ENCODE measurements around the gene SDHAF2. TPM values are rescaled to one million over a fixed set of nuclear protein-coding genes. Genes with fewer than 3 reads are reported as not detected.

Gene SDHAF2
- total and polyA plus RNA-seq, 2 of the 13 experiments (the other 11 are each of a cell fraction or from before 2014, with no cell fraction given), result 44.2 to 70.4 TPM

GRCh38 chr11:61429691-61430582 is at the start of gene SDHAF2, which contains the start of gene CPSF7 (continued):
- TF ChIP-seq SP1 (IDR thresholded peaks at IDR 0.05), result no peak
- peak; percentile 52; the same call in 1 of the 2 replicates for TF ChIP-seq SP1 (CRISPR knock-in tag; IDR thresholded peaks at IDR 0.05)
- no peak for TF ChIP-seq SUZ12 (IDR thresholded peaks at IDR 0.05; ENCODE audit: low read depth, low read length)
- TF ChIP-seq RBAK (CRISPR knock-in tag; IDR thresholded peaks at IDR 0.05), result no peak
- TF ChIP-seq, protein P1, sequence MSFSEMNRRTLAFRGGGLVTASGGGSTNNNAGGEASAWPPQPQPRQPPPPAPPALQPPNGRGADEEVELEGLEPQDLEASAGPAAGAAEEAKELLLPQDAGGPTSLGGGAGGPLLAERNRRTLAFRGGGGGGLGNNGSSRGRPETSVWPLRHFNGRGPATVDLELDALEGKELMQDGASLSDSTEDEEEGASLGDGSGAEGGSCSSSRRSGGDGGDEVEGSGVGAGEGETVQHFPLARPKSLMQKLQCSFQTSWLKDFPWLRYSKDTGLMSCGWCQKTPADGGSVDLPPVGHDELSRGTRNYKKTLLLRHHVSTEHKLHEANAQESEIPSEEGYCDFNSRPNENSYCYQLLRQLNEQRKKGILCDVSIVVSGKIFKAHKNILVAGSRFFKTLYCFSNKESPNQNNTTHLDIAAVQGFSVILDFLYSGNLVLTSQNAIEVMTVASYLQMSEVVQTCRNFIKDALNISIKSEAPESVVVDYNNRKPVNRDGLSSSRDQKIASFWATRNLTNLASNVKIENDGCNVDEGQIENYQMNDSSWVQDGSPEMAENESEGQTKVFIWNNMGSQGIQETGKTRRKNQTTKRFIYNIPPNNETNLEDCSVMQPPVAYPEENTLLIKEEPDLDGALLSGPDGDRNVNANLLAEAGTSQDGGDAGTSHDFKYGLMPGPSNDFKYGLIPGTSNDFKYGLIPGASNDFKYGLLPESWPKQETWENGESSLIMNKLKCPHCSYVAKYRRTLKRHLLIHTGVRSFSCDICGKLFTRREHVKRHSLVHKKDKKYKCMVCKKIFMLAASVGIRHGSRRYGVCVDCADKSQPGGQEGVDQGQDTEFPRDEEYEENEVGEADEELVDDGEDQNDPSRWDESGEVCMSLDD (CRISPR knock-in tag; IDR thresholded peaks at IDR 0.05; ENCODE audit: borderline replicate concordance), result 0 out of 2 replicates have a peak, but pooled peaks have one; percentile 40
- TF ChIP-seq SMAD3 (CRISPR knock-in tag; IDR thresholded peaks at IDR 0.05), result no peak; the same call in 1 of the 2 replicates
- TF ChIP-seq GFI1 (CRISPR knock-in tag; IDR thresholded peaks at IDR 0.05; ENCODE audit: borderline replicate concordance), result peak; percentile 38; the same call in 1 of the 2 replicates
- TF ChIP-seq ZNF33A (CRISPR knock-in tag; IDR thresholded peaks at IDR 0.05; ENCODE audit: borderline replicate concordance), result peak; percentile 98
- TF ChIP-seq CCAR2 (optimal IDR thresholded peaks at IDR 0.05; ENCODE audit: low read depth, low read length), result no peak
- TF ChIP-seq MEIS1 (CRISPR knock-in tag; IDR thresholded peaks at IDR 0.05; ENCODE audit: borderline replicate concordance), result no peak
- peak; percentile 88 for TF ChIP-seq SP4 (CRISPR knock-in tag; IDR thresholded peaks at IDR 0.05)
- no peak for TF ChIP-seq ADNP (CRISPR knock-in tag; IDR thresholded peaks at IDR 0.05)
- no peak for TF ChIP-seq ZNF292 (CRISPR knock-in tag; IDR thresholded peaks at IDR 0.05; ENCODE audit: borderline replicate concordance, low read depth)
- TF ChIP-seq JUNB (CRISPR knock-in tag; IDR thresholded peaks at IDR 0.05; ENCODE audit: borderline replicate concordance), result no peak; the same call in 1 of the 2 replicates
- no peak; the same call in none of the 2 replicates for TF ChIP-seq ZBTB38 (CRISPR knock-in tag; IDR thresholded peaks at IDR 0.05)
- peak; percentile 49; the same call in 1 of the 2 replicates for TF ChIP-seq RFXAP (CRISPR knock-in tag; IDR thresholded peaks at IDR 0.05; ENCODE audit: borderline replicate concordance)
- 0 out of 2 replicates have a peak, but pooled peaks have one; percentile 25 for TF ChIP-seq KDM3A (CRISPR knock-in tag; IDR thresholded peaks at IDR 0.05; ENCODE audit: low read depth)
- TF ChIP-seq, protein P2, sequence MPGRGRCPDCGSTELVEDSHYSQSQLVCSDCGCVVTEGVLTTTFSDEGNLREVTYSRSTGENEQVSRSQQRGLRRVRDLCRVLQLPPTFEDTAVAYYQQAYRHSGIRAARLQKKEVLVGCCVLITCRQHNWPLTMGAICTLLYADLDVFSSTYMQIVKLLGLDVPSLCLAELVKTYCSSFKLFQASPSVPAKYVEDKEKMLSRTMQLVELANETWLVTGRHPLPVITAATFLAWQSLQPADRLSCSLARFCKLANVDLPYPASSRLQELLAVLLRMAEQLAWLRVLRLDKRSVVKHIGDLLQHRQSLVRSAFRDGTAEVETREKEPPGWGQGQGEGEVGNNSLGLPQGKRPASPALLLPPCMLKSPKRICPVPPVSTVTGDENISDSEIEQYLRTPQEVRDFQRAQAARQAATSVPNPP (CRISPR knock-in tag; IDR thresholded peaks at IDR 0.05), result peak; percentile 81
- peak; percentile 97 for TF ChIP-seq MTERF4 (CRISPR knock-in tag; IDR thresholded peaks at IDR 0.05)
- TF ChIP-seq POLR2A (IDR thresholded peaks at IDR 0.05; ENCODE audit: insufficient read depth in 1 of 2, low read depth in 2 of 2, low read length in 2 of 2), result peak; percentile 76 to 84
- TF ChIP-seq ZNF431 (CRISPR knock-in tag; IDR thresholded peaks at IDR 0.05; ENCODE audit: borderline replicate concordance, low read depth), result peak; percentile 75
- TF ChIP-seq SOX5 (CRISPR knock-in tag; IDR thresholded peaks at IDR 0.05; ENCODE audit: borderline replicate concordance), result 0 out of 2 replicates have a peak, but pooled peaks have one; percentile 37
- TF ChIP-seq TERF1 (CRISPR knock-in tag; IDR thresholded peaks at IDR 0.05), result no peak
- TF ChIP-seq ZKSCAN1 (IDR thresholded peaks at IDR 0.05; ENCODE audit: low read length), result peak; percentile 98
- peak; percentile 81 for TF ChIP-seq KDM5A (IDR thresholded peaks at IDR 0.05; ENCODE audit: borderline replicate concordance, low read length)
